ENCODE data around the gene MALAT1. TPM values are rescaled to one million over a fixed set of nuclear protein-coding genes. Genes with fewer than 3 reads are reported as not detected.

The MALAT1 gene
- polyA plus RNA-seq, 6 donors from 2014 or later, result 1,985 to 6,450 (median 3,738) TPM

GRCh38 chr11:65524014-65524740 is 25.3 kb downstream of the MALAT1 start:
- Mint-ChIP-seq H3K36me3 (no peaks in the 10 kb centered on the region), H3K9me3 (peaks cover 0 to 2% (median 0%) of the 10 kb centered on the region in 7 donors), H3K4me3 (peak overlapping the region; percentile 63 to 91 (median 80)), H3K27me3 (no peaks in the 10 kb centered on the region), H3K27ac (peak overlapping the region; percentile 13 to 96 (median 90)), H3K4me1 (peaks cover 36 to 53% (median 37%) of the 10 kb centered on the region in 3 donors)
- no peak for DNase-seq
- ATAC-seq (ENCODE audit: low read depth in 2 of 2), result peak; percentile 2 to 7

GRCh38 chr11:65524741-65525545 is 26.1 kb downstream of the MALAT1 start, which contains the start of gene SCYL1:
TSS of gene SCYL1 (plus strand) at chr11:65525083. CDS start at chr11:65525154, 71 bp downstream.
- H3K4me3 Mint-ChIP-seq, result peak within 1 kb of the TSS; percentile 81 to 92 (median 84)
- DNase-seq, result peak; percentile 68
- no peaks in the 10 kb centered on the region for H3K27me3 Mint-ChIP-seq
- H3K27ac Mint-ChIP-seq, result peak within 1 kb of the TSS; percentile 79 to 96 (median 93)
- H3K9me3 Mint-ChIP-seq, result peaks cover 0 to 2% (median 0%) of the 10 kb centered on the region in 7 donors
- peaks cover 36 to 57% (median 37%) of the 10 kb centered on the region in 3 donors for H3K4me1 Mint-ChIP-seq
- no peaks in the 10 kb centered on the region for H3K36me3 Mint-ChIP-seq
- peak; percentile 79 to 84 for ATAC-seq (ENCODE audit: low read depth in 2 of 2)

- ATAC-seq (ENCODE audit: low read depth in 2 of 2), result peak; percentile 13 to 17
- Mint-ChIP-seq H3K4me1 (peaks cover 36 to 60% (median 37%) of the 10 kb centered on the region in 3 donors), H3K9me3 (peaks cover 0 to 2% (median 0%) of the 10 kb centered on the region in 7 donors), H3K27me3 (no peaks in the 10 kb centered on the region), H3K27ac (peak overlapping the region; percentile 64 to 93 (median 83)), H3K4me3 (peak overlapping the region; percentile 81 to 92 (median 84)), H3K36me3 (no peaks in the 10 kb centered on the region)
- no peak for DNase-seq
These were observed 27.0 kb downstream of the MALAT1 start for GRCh38 chr11:65525546-65526480.

- no peak for ATAC-seq (ENCODE audit: low read depth in 2 of 2)
- Mint-ChIP-seq H3K4me1 (peaks cover 35 to 56% (median 42%) of the 10 kb centered on the region in 3 donors), H3K27me3 (no peaks in the 10 kb centered on the region), H3K9me3 (peaks cover 0 to 2% (median 0%) of the 10 kb centered on the region in 7 donors), H3K27ac (peak overlapping the region in 2 of 6 donors; percentile 23 to 81), H3K4me3 (peak overlapping the region; percentile 42 to 92 (median 72)), H3K36me3 (no peaks in the 10 kb centered on the region)
- DNase-seq, result no peak
These were observed 27.9 kb downstream of the MALAT1 start for GRCh38 chr11:65526744-65527143.

- peak overlapping the region in 1 of 6 donors; percentile 34 for H3K27ac Mint-ChIP-seq
- no peaks in the 10 kb centered on the region for H3K27me3 Mint-ChIP-seq
- ATAC-seq (ENCODE audit: low read depth in 2 of 2), result no peak
- H3K4me1 Mint-ChIP-seq, result peaks cover 17 to 35% (median 24%) of the 10 kb centered on the region in 3 donors
- H3K4me3 Mint-ChIP-seq, result peak overlapping the region in 2 of 8 donors; percentile 33 to 38
- peaks cover 0 to 2% (median 0%) of the 10 kb centered on the region in 7 donors for H3K9me3 Mint-ChIP-seq
- DNase-seq, result no peak
- no peaks in the 10 kb centered on the region for H3K36me3 Mint-ChIP-seq
These were observed 30.0 kb downstream of the MALAT1 start for GRCh38 chr11:65528819-65529350.

- Mint-ChIP-seq H3K4me3 (peak overlapping the region in 1 of 8 donors; percentile 67), H3K27ac (peak overlapping the region in 1 of 6 donors; percentile 56), H3K4me1 (peaks cover 14 to 30% (median 22%) of the 10 kb centered on the region in 3 donors), H3K27me3 (no peaks in the 10 kb centered on the region), H3K9me3 (no peaks in the 10 kb centered on the region), H3K36me3 (no peaks in the 10 kb centered on the region)
- DNase-seq (no peak), ATAC-seq (ENCODE audit: low read depth in 2 of 2) (no peak)
These were observed 30.8 kb downstream of the MALAT1 start for GRCh38 chr11:65529475-65530156.

- no peaks in the 10 kb centered on the region for H3K36me3 Mint-ChIP-seq
- peak overlapping the region in 2 of 8 donors; percentile 49 to 67 for H3K4me3 Mint-ChIP-seq
- DNase-seq, result no peak
- peak overlapping the region in 1 of 6 donors; percentile 56 for H3K27ac Mint-ChIP-seq
- H3K27me3 Mint-ChIP-seq, result no peaks in the 10 kb centered on the region
- peaks cover 14 to 32% (median 22%) of the 10 kb centered on the region in 3 donors for H3K4me1 Mint-ChIP-seq
- peak; percentile 37 to 39 for ATAC-seq (ENCODE audit: low read depth in 2 of 2)
- no peaks in the 10 kb centered on the region for H3K9me3 Mint-ChIP-seq
These were observed 31.3 kb downstream of the MALAT1 start for GRCh38 chr11:65530157-65530496.

GRCh38 chr11:65532388-65533064 is 33.7 kb downstream of the MALAT1 start:
- Mint-ChIP-seq H3K4me3 (no peak overlapping the region), H3K27ac (no peak overlapping the region), H3K27me3 (no peaks in the 10 kb centered on the region), H3K4me1 (peaks cover 11 to 16% (median 15%) of the 10 kb centered on the region in 3 donors), H3K9me3 (no peaks in the 10 kb centered on the region), H3K36me3 (no peaks in the 10 kb centered on the region)
- no peak for ATAC-seq (ENCODE audit: low read depth in 2 of 2)
- DNase-seq, result no peak

GRCh38 chr11:65535102-65535501 is 36.3 kb downstream of the MALAT1 start:
- H3K4me3 Mint-ChIP-seq, result peak overlapping the region in 1 of 8 donors; percentile 46
- H3K36me3 Mint-ChIP-seq, result no peaks in the 10 kb centered on the region
- DNase-seq, result no peak
- no peak for ATAC-seq (ENCODE audit: low read depth in 2 of 2)
- H3K27ac Mint-ChIP-seq, result no peak overlapping the region
- no peaks in the 10 kb centered on the region for H3K9me3 Mint-ChIP-seq
- peaks cover 8 to 15% (median 14%) of the 10 kb centered on the region in 3 donors for H3K4me1 Mint-ChIP-seq
- H3K27me3 Mint-ChIP-seq, result no peaks in the 10 kb centered on the region

GRCh38 chr11:65536412-65537295 is 37.8 kb downstream of the MALAT1 start:
- no peaks in the 10 kb centered on the region for H3K9me3 Mint-ChIP-seq
- peaks cover 12 to 20% (median 14%) of the 10 kb centered on the region in 3 donors for H3K4me1 Mint-ChIP-seq
- peak overlapping the region in 1 of 8 donors; percentile 21 for H3K4me3 Mint-ChIP-seq
- ATAC-seq (ENCODE audit: low read depth in 2 of 2), result no peak
- H3K27ac Mint-ChIP-seq, result peak overlapping the region in 3 of 6 donors; percentile 59 to 67 (median 66)
- no peak for DNase-seq
- H3K36me3 Mint-ChIP-seq, result no peaks in the 10 kb centered on the region
- no peaks in the 10 kb centered on the region for H3K27me3 Mint-ChIP-seq

- Mint-ChIP-seq H3K36me3 (no peaks in the 10 kb centered on the region), H3K27me3 (no peaks in the 10 kb centered on the region), H3K4me3 (peak overlapping the region in 6 of 8 donors; percentile 47 to 86 (median 66)), H3K4me1 (peaks cover 16 to 25% (median 20%) of the 10 kb centered on the region in 3 donors), H3K9me3 (no peaks in the 10 kb centered on the region), H3K27ac (peak overlapping the region in 1 of 6 donors; percentile 66)
- ATAC-seq (ENCODE audit: low read depth in 2 of 2) (no peak), DNase-seq (no peak)
These were observed 38.4 kb downstream of the MALAT1 start for GRCh38 chr11:65537296-65537597.
